HG03520 (cell line): ENCODE data around the gene THBS3.
A peak's percentile ranks its signal among the peaks of the same experiment; 100 is the strongest.
"Not testable (repeated sequence)": the region's sequence is repeated elsewhere in the genome, so short reads cannot be mapped to it uniquely, and the experiment has no call there.

Experiments used
- ATAC-seq: cut with Tn5 transposase; IDR thresholded peaks from one replicate; pipeline ENCODE4 v1.9.1; 2021; ENCODE audit warnings: mild to moderate bottlenecking, moderate library complexity; ENCODE audit not compliant: unreplicated experiment

THBS3 gene

DNA sequence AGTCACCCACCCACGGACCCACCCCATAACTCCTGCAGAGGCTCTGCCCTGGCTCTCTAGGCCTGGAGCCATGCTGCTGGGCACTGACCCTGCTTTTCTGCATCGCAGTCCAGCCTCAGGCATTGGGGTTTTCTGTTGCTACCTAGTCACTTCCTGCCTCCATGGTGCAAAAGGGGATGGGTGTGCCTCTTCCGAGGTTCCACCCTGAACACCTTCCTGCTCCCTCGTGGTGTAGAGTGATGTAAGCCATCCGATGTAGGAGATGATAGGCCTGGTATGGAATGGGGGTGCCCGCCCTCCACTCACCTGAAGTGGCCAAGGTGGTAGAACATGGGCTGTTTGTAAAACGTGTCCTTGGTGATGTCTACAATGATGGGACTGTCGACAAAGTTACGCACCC is 27.7 kb upstream of the THBS3 start:
- ATAC-seq: not testable (repeated sequence)

DNA sequence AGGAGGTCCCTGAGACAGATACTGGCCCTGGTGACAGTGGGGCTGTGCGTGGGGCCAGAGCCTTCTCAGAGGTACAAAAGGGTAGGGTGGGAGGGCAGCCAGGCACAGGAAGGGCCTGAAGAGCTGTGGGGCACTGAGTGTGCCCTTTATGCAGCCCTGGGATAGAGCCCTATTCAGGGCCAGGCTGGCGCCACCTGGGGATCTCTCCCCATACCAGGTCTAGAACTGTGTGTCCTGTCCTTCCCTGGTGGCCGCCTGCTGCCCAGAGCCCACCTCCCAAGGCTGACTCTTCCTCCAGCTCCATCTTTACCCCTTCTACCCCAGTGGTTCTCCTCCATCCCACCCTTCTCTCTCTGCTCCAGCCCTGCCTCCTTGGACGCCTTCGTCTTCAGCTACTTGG is 25.8 kb upstream of the THBS3 start:
- not testable (repeated sequence) for ATAC-seq

DNA sequence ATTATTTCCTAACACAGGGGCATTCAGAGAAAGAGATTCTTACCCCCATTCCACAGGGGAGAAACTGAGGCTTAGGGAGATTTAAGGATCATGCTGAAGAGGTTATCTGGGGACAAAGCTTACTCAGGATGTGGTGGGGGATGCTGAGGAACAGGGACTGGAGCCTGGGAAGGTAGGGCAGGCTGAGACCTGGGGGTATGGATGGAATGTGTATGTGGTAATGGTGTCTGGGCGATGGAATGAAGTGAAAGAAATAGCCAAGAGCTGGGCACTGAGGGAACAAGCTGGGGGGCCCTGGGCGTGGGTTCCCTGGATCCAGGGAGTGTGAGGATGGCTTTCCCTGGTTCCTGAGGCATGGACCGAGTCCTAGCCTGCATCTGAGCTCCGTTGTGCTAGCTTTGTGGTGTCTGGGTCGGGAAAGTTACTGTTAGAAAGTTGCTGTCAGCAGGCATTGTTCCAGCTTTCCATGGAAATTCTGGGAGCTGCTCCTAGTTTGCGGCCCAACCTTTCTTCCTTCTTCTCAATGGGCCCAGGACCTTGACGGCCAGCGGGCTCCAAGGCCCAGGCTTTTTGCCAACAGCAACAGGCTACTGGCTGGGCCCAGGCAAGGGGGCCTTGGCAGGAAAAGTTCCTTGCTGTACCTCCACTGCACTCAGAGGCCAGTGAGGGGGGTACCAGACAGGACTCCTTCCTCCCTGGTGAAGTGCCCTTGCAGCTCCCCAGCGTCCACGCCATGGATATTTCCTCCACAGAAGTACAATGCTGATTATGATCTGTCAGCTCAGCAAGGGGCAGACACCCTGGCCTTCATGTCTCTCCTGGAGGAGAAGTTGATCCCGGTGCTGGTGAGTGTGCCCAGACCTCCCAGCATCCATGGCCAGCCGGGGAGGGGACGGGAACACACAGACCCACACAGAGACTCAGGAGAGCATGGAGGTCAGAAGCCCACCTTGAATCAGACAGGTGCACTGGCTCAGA is 24.6 kb upstream of the THBS3 start:
- not testable (repeated sequence) for ATAC-seq

DNA sequence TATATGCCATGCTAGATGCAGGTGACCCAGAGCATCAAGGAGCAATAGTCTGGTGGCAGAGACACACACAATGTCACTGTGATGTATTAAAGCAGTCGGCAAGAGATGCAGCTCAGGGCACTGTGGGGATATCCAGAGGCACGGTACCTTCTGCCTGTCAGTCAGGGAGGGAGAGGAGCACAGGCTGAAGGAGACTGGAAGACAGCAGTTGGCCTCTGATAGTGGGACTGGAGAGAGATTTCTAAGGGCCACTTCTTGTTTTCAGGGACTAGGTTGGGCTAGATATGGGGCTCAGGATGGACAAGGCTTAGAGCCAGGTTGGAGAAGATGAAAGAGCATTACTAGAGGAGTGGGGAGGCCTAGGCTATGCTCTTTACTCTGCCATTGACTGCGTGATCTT is 23.6 kb upstream of the THBS3 start:
- not testable (repeated sequence) for ATAC-seq

DNA sequence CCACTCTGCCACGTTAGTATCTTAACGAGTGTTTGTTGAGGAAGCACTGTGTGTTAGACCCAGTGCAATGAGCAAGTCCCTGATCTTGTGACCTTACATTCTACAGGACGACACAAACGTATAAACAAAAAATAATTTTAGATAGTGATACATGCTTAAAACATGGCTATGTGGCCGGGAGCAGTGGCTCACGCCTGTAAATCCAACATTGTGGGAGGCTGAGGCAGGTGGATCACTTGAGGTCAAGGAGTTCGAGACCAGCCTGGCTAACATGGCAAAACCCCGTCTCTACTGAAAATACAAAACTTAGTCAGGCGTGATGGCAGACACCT is 20.4 kb upstream of the THBS3 start:
- no peak for ATAC-seq

DNA sequence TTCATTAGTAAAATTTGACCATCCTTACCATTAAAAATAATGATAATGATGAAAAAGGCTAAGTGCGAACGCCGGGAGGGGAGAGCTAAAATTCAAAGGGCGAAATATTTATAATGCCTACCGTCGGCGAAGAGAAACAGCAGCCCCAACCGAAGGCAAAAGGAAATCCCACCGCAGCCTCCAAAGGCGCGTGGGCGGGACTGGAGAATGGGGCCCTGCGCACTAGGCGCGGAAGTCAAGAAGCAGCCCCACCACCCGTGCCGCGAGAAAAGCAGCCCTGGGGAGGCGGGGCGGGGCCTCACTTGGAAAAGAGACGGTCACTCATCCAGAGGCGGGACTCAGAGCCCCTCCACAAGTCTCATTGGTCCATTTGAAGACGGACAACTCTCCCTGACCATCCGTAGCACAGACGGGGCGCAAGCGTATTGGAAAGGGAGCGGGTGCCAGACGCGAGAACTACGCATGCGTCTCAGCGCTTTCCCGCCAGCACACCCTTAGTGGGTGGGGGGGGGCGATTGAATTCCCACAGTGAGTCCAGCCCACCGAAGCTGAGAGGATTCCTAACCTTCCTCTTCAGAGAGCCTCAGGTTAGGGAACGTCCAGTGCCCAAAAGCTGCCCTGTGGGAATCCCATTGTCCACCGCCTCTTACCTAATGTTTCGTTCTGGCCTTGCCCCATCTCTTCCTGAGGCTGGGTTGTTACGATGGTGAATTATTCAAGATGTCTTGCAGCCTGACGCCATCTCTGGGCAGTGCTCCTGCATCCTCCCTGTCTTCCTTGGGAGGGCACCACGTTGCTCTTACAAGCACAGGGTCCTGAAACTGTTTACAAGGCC is 19.8 kb upstream of the THBS3 start:
- peak; percentile 81 for ATAC-seq

DNA sequence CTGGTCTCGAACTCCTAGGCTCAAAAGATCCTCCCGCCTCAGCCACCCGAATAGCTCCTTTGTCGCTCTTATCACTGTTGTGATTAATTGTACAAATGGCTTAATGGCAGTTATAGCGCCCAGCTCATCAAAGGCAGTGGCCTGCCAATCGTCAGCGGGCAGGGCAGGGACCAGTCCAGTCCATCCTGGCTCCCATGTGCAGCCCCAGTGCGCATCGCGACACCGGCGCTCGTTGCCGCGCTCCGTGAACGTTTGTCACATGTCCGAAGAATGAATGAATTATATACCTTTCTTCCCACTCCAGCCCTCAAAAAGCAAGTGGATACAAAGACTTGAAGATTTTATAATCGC is 19.2 kb upstream of the THBS3 start:
- ATAC-seq: no peak

DNA sequence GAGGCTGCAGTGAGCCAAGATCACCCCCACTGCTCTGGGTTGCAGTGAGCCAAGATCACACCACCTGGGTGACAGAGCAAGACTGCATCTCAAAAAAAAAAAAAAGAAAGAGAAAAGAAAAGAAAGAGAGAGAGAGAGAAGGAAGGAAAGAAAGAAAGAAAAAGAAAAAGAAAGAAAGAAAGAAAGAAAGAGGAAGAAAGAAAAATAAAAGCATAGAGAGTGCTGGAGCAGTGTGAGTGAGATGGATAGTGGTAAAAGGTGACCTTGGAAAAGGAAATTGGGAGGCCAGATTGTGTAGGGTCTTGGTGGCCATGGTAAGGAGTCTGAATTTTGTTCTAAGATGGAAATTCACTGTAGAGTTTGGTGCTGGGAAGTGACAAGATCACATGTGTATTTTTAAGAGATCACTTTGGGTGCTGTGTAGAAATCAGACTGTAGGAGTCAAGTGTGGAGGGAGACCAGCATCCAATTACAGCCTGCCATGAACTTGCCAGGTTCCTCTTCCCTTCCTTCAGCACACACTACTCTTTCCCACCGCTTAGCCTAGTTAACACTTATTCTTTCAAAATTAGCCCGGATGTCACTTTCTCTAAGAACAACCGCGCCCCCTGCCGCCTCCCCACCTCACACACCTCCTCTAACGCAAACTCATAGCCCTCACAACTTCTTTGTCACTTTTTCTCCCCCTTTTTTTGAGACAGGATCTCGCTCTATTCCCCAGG is 18.7 kb upstream of the THBS3 start:
- ATAC-seq: no peak

DNA sequence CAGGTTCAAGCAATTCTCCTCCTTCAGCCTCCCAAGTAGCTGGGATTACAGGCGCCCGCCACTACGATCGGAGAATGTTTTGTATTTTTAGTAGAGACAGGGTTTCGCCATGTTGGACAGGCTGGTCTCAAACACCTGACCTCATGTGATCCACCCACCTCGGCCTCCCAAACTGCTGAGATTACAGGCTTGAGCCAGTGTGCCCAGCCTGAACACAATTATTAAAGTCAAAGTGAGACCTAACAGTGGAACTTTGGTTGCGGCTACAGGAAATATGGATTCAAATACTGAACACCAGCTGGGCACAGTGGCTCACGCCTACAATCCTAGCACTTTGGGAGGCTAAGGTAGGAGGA is 17.7 kb upstream of the THBS3 start:
- not testable (repeated sequence) for ATAC-seq

DNA sequence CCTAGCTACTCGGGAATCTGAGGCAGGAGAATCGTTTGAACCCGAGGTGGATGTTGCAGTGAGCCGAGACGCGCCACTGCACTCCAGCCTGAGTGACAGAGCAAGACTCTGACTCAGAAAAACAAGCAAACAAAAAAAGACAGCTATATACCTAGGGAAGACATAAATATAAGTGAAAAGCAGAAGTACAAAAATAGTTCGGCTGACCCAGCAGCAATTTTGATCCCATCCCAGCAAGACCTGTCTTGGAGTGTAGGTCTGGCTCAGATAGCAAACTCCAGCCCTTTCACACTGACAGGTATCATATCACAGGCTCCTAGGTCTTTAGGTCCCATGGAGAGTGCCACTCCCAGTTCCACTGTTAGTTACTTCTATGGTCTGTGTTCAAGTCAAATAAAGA is 15.3 kb upstream of the THBS3 start:
- no peak for ATAC-seq

DNA sequence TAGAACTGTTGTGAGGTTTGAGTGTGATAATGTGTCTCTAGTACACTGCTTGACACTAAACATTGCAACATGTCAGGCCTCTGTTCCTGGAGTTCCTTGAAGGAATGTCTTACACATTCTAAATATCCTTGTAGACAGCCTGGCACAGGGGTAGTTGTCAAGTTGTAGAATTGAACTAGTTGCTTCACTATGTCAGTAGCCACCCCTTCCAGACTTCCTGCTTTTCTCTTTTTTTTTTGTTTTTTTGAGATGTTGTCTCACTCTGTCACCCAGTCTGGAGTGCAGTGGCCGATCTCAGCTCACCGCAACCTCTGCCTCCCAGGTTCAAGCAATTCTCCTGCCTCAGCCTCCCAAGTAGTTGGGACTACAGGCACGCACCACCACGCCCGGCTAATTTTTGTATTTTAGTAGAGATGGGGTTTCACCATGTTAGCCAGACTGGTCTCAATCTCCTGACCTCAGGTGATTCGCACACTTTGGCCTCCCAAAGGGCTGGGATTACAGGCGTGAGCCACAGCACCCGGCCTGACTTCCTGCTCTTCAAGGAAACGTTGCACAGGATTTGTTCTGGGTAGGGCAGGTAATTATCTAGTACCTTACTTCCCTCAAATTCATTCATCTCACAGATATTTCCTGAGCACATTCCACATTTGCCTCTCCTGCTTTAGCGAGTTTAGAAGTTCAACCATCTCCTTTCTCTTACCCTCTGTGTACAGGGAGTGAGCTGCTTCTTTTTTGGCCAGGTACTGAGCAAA is 12.7 kb upstream of the THBS3 start:
- not testable (repeated sequence) for ATAC-seq

DNA sequence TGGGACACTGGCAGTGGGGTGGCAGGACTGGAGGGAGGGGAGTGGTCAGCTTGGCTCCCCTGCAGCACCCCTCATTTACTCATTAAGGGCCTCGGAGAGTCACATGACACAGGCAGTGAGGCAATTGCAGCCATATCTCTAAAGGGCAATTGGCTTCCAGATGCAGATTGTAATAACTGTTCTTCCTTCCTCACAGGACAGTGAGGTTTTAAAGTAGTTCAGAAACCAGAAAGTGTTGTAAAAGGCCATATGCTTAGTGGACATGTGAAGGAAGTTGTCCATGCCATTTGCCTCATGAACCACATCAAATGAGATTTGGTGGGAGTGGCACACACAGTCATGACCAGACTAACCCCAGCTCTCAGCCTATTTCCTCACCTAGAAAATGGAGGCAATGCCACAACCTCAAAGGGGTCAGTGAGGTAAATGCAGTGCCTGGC is 11.9 kb upstream of the THBS3 start:
- ATAC-seq: no peak

DNA sequence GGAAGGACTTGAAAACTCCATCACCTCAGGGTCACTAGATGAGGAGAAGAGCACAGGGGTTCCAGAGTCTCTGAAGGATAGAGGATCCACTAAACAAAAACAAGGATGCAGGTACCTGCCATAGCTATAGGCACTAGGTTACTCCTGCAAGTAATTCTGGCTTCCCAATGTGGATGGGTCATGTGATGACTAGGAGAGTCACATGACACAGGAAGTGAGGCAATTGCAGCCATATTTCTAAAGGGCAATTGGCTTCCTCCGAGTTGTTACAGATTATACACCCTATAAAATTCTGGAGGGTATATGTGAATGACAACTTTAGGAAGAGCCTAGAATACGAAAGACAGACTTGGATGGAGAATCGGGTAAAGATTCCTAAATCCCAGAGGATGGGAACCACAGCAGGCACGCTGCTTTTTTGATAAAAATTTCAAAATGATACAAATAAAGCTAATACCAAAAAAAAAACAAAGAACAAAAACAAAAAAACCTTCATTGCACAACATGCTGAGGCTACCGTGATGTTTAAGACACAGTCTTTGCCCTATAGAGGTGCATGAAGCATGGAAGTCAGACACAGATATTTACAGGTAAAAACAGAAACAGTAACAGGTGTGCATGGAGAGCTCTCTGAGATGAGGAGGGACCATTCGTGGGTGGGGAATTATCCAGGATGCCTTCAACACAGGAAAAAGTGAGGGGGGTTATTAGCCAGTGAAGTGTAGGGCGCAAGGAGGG is 11.3 kb upstream of the THBS3 start:
- no peak for ATAC-seq

DNA sequence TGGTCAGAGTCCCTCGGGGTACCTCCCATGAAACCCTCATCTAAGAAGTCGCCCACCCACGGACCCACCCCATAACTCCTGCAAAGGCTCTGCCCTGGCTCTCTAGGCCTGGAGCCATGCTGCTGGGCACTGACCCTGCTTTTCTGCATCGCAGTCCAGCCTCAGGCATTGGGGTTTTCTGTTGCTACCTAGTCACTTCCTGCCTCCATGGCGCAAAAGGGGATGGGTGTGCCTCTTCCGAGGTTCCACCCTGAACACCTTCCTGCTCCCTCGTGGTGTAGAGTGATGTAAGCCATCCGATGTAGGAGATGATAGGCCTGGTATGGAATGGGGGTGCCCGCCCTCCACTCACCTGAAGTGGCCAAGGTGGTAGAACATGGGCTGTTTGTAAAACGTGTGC is 7.0 kb upstream of the THBS3 start:
- not testable (repeated sequence) for ATAC-seq

DNA sequence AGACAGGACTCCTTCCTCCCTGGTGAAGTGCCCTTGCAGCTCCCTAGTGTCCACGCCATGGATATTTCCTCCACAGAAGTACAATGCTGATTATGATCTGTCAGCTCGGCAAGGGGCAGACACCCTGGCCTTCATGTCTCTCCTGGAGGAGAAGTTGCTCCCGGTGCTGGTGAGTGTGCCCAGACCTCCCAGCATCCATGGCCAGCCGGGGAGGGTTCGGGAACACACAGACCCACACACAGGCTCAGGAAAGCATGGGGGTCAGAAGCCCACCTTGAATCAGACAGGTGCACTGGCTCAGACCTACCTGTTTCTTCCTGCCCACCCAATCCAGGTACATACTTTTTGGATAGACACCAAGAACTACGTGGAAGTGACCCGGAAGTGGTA is 4.3 kb upstream of the THBS3 start:
- ATAC-seq: not testable (repeated sequence)

DNA sequence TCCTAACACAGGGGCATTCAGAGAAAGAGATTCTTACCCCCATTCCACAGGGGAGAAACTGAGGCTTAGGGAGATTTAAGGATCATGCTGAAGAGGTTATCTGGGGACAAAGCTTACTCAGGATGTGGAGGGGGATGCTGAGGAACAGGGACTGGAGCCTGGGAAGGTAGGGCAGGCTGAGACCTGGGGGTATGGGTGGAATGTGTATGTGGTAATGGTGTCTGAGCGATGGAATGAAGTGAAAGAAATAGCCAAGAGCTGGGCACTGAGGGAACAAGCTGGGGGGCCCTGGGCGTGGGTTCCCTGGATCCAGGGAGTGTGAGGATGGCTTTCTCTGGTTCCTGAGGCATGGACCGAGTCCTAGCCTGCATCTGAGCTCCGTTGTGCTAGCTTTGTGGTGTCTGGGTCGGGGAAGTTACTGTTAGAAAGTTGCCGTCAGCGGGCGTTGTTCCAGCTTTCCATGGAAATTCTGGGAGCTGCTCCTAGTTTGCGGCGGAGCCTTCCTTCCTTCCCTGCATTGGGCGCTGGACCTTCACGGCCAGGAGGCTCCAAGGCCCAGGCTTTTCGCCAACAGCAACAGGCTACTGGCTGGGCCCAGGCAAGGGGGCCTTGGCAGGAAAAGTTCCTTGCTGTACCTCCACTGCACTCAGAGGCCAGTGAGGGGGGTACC is 3.8 kb upstream of the THBS3 start:
- not testable (repeated sequence) for ATAC-seq

DNA sequence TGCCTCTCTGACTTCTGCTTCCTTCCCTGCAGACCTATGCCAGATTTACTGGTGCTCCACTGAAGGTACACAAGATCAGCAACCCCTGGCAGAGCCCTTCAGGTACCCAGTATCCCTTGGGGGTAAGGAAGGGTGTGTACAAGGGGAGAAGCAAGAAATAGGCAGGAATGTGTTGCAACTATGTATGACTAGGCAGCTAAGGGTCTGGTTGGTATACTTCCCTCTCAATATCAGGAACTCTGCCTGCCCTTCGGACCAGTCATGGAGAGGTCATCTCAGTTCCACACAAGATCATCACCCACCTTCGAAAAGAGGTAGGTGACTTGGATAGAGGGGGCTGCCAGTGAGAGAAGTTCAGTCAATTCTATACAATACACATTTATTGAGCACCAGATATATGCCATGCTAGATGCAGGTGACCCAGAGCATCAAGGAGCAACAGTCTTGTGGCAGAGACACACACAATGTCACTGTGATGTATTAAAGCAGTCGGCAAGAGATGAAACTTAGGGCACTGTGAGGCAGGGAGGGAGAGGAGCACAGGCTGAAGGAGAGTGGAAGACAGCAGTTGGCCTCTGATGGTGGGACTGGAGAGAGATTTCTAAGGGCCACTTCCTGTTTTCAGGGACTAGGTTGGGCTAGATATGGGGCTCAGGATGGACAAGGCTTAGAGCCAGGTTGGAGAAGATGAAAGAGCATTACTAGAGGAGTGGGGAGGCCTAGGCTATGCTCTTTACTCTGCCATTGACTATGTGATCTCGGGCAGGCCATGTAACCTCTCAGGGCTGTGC is 2.8 kb upstream of the THBS3 start:
- no peak for ATAC-seq

DNA sequence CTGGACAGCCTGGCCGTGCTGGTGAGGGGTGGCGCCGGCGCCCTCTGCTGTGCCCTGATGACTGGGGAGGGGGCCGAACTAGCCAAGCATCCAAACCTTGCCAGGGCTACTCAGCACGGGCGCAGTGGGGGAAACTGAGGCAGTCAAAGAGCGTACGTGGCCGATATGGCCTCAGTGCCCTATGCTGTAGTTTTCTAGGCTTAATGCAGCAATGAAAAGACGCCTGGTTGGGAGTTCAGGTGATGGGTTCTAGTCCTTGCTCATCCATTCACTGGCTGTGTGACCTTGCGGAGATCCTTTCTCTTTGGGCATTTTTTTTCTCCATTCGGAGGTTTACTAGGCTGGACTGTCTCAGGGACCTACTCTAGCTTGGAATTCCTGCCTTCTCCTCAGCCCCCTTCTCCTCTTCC is 1.6 kb upstream of the THBS3 start:
- no peak for ATAC-seq
